ENCODE data around the gene WDR1. TPM values are rescaled to one million over a fixed set of nuclear protein-coding genes. Genes with fewer than 3 reads are reported as not detected.

WDR1 gene
- total RNA-seq, 1 experiment from 2014 or later, result 367 TPM

- Histone ChIP-seq H3K23ac (ENCODE audit: insufficient read length, low read depth, low read length) (no peak overlapping the region), H2AFZ (ENCODE audit: low read length) (no peak overlapping the region), H3K18ac (ENCODE audit: insufficient read length, low read depth, low read length) (no peak overlapping the region), H3K79me2 (ENCODE audit: insufficient read depth, low read length) (peaks cover 70% of the 10 kb centered on the region), H3K27ac (ENCODE audit: insufficient read length, low read depth, low read length) (no peak overlapping the region), H3K4me2 (ENCODE audit: insufficient read depth, insufficient read length, low read length) (no peak overlapping the region), H4K91ac (ENCODE audit: insufficient read length, low read depth, low read length) (no peak overlapping the region), H3K23me2 (ENCODE audit: insufficient read length, low read depth, low read length, poor library complexity, severe bottlenecking) (no peaks in the 10 kb centered on the region), H3K4me1 (ENCODE audit: insufficient read depth, low read length) (peaks cover 14% of the 10 kb centered on the region; the same call in 1 of the 2 replicates), H3K9ac (ENCODE audit: extremely low read depth, insufficient read length, low read length) (no peak overlapping the region), H3K79me1 (ENCODE audit: insufficient read depth, low read depth, low read length, poor library complexity, severe bottlenecking) (peaks cover 5% of the 10 kb centered on the region), H2BK120ac (ENCODE audit: low read depth, low read length, poor library complexity, severe bottlenecking) (no peak overlapping the region), H2BK12ac (ENCODE audit: insufficient read length, low read depth, low read length) (no peak overlapping the region), H2BK5ac (ENCODE audit: insufficient read length, low read length) (no peak overlapping the region), H3K4ac (ENCODE audit: low read depth, low read length) (no peak overlapping the region), H2BK15ac (ENCODE audit: low read depth, low read length) (no peak overlapping the region), H3K14ac (ENCODE audit: insufficient read depth, low read length) (no peak overlapping the region), H3K9me3 (ENCODE audit: control insufficient read depth, low read depth, low read length) (no peaks in the 10 kb centered on the region), H3T11ph (ENCODE audit: low read length) (no peak overlapping the region), H2BK20ac (ENCODE audit: low read depth, low read length, poor library complexity, severe bottlenecking) (no peak overlapping the region), H3K56ac (ENCODE audit: insufficient read length, low read depth, low read length) (no peak overlapping the region), H3K27me3 (ENCODE audit: insufficient read depth, low read length) (no peaks in the 10 kb centered on the region), H4K8ac (replicated peaks; ENCODE audit: insufficient read length, low read depth, low read length) (no peak overlapping the region), H4K5ac (ENCODE audit: insufficient read length, low read depth, low read length) (no peak overlapping the region), H4K20me1 (ENCODE audit: control insufficient read depth, insufficient read depth, insufficient read length) (peaks cover 2% of the 10 kb centered on the region), H2AK5ac (ENCODE audit: insufficient read length, low read length) (no peak overlapping the region)
- peak overlapping the region; percentile 40 to 93 (median 50); a peak in 3 of 7 replicates for H3K27ac Mint-ChIP-seq
- peak overlapping the region in 1 of 2 experiments; percentile 33; a peak in 1 of 5 replicates for H3K4me3 Mint-ChIP-seq
- no peak for TF ChIP-seq CTCF (conservative IDR thresholded peaks at IDR 0.05)
- no peaks in the 10 kb centered on the region for H3K9me3 Mint-ChIP-seq
- peaks cover 82 to 91% of the 10 kb centered on the region in 2 experiments for H3K4me1 Mint-ChIP-seq
- H3K27me3 Mint-ChIP-seq (ENCODE audit: low read depth), result no peaks in the 10 kb centered on the region; the same call in 1 of the 2 replicates
- DNase-seq, result no peak
- WGBS (ENCODE audit: extremely low coverage, insufficient read length, low lambda C conversion rate), result no CpG with 5 or more reads among the region's 11 CpGs
- H3K36me3 Mint-ChIP-seq (ENCODE audit: insufficient read depth in 1 of 3, low read depth in 3 of 3), result peaks cover 64 to 87% (median 79%) of the 10 kb centered on the region in 3 experiments
Measured at GRCh38 chr4:10109995-10110670, 6.5 kb downstream of the WDR1 start.

Data from H9 (cell line).